HepG2 (cell line): ENCODE data around the gene NR1H2. TPM values are rescaled to one million over a fixed set of nuclear protein-coding genes. Genes with fewer than 3 reads are reported as not detected.

ENCODE experiments used
- FOSL2 ChIP-seq: sonication (generic); formaldehyde crosslinking; IDR thresholded peaks from 2 replicates; pipeline ENCODE4 v1.4.0; 2020; ENCODE audit warnings: missing genetic modification reagents
- GABPB1 ChIP-seq: IDR thresholded peaks from 2 replicates; pipeline ENCODE4 v1.6.1; 2016; ENCODE audit warnings: mild to moderate bottlenecking, missing genetic modification reagents, moderate library complexity, missing compliant biosample characterization
- HNF4A ChIP-seq: sonication (generic); formaldehyde crosslinking; IDR thresholded peaks from 2 replicates; pipeline ENCODE4 v1.4.0; 2020; ENCODE audit warnings: missing genetic modification reagents
- PHF20 ChIP-seq: sonication (generic); formaldehyde crosslinking; IDR thresholded peaks from 2 replicates; pipeline ENCODE4 v1.5.0; 2020; ENCODE audit warnings: mild to moderate bottlenecking, missing genetic modification reagents
- PHF21A ChIP-seq: sonication (generic); formaldehyde crosslinking; IDR thresholded peaks from 2 replicates; pipeline ENCODE4 v1.5.0; 2020; ENCODE audit warnings: mild to moderate bottlenecking, missing genetic modification reagents
- RXRB ChIP-seq: IDR thresholded peaks from 2 replicates; pipeline ENCODE4 v1.6.1; 2016; ENCODE audit warnings: borderline replicate concordance, missing genetic modification reagents, missing compliant biosample characterization
- SALL1 ChIP-seq: sonication (generic); formaldehyde crosslinking; IDR thresholded peaks from 2 replicates; pipeline ENCODE4 v1.8.0; 2022; ENCODE audit warnings: mild to moderate bottlenecking, missing genetic modification reagents
- SOX5 ChIP-seq: IDR thresholded peaks from 2 replicates; pipeline ENCODE4 v1.6.1; 2016; ENCODE audit warnings: borderline replicate concordance
- SPEN ChIP-seq: sonication (generic); formaldehyde crosslinking; IDR thresholded peaks from 2 replicates; pipeline ENCODE4 v1.5.1; 2020; ENCODE audit warnings: low read depth, mild to moderate bottlenecking, missing genetic modification reagents
- THAP11 ChIP-seq: IDR thresholded peaks from 2 replicates; pipeline ENCODE4 v1.6.1; 2016; ENCODE audit warnings: missing biosample characterization, missing genetic modification reagents
- ZBTB38 ChIP-seq: sonication (generic); formaldehyde crosslinking; IDR thresholded peaks from 2 replicates; pipeline ENCODE4 v1.5.1; 2020; ENCODE audit warnings: mild to moderate bottlenecking, missing genetic modification reagents
- ZFX ChIP-seq: sonication (generic); formaldehyde crosslinking; IDR thresholded peaks from 2 replicates; pipeline ENCODE4 v1.4.0; 2020; ENCODE audit warnings: mild to moderate bottlenecking, low read depth, missing genetic modification reagents, moderate library complexity
- ZNF382 ChIP-seq: sonication (generic); formaldehyde crosslinking; IDR thresholded peaks from 2 replicates; pipeline ENCODE4 v1.5.0; 2020; ENCODE audit warnings: missing genetic modification reagents, mild to moderate bottlenecking, borderline replicate concordance
- ZNF574 ChIP-seq: sonication (generic); formaldehyde crosslinking; IDR thresholded peaks from 2 replicates; pipeline ENCODE4 v1.4.0; 2020; ENCODE audit warnings: missing genetic modification reagents
- ZNF646 ChIP-seq: sonication (generic); formaldehyde crosslinking; IDR thresholded peaks from 2 replicates; pipeline ENCODE4 v1.9.0; 2021; ENCODE audit warnings: mild to moderate bottlenecking, missing genetic modification reagents
- ZNF687 ChIP-seq: sonication (generic); formaldehyde crosslinking; IDR thresholded peaks from 2 replicates; pipeline ENCODE4 v1.5.1; 2020; ENCODE audit warnings: mild to moderate bottlenecking, missing genetic modification reagents, moderate library complexity
- polyA plus RNA-seq, 8 experiments: library from polyadenylated mRNA; depleted of rRNA in 3 of 8; stranded (reverse) in 7 of 8; unstranded in 1 of 8; fragments of >200 nt; fragmentation: Illumina TruSeq in 4 of 8; extraction: Trizol in 4 of 8; gene quantifications; 2 replicates each; pipeline versions ENCODE4 v1.2.1 to v1.2.3, GENCODE V29; 2011 to 2016; ENCODE audit warnings: low read depth in 4 of 8, missing spikeins in 1 of 8, mixed read lengths in 1 of 8; ENCODE audit not compliant: insufficient read depth in 1 of 8
- total RNA-seq, 5 experiments: library from RNA; depleted of rRNA; stranded (reverse); fragments of >200 nt; fragmentation: Illumina TruSeq; extraction: Trizol; gene quantifications; 2 replicates each; pipeline ENCODE4 v1.2.3, GENCODE V29; 2016; ENCODE audit warnings: low read depth in 1 of 5

NR1H2 gene
- total and polyA plus RNA-seq, 2 of the 13 experiments (the other 11 are each of a cell fraction or from before 2014, with no cell fraction given) = 10.3 to 13.5 TPM

GRCh38 chr19:50349277-50350057, 26.8 kb upstream of the NR1H2 start (continued):
- TF ChIP-seq SPEN (CRISPR knock-in tag) = 0 out of 2 replicates have a peak, but pooled peaks have one; percentile 30
- 0 out of 2 replicates have a peak, but pooled peaks have one; percentile 23 for TF ChIP-seq ZNF646 (CRISPR knock-in tag)
- TF ChIP-seq SALL1 (CRISPR knock-in tag) = peak; percentile 60
- peak; percentile 40 for TF ChIP-seq GABPB1
- TF ChIP-seq THAP11 (CRISPR knock-in tag) = no peak
- peak; percentile 53; the same call in 1 of the 2 replicates for TF ChIP-seq RXRB
- peak; percentile 60; the same call in 1 of the 2 replicates for TF ChIP-seq PHF21A (CRISPR knock-in tag)
- TF ChIP-seq ZNF382 (CRISPR knock-in tag) = no peak
- TF ChIP-seq ZBTB38 (CRISPR knock-in tag) = peak; percentile 76
- peak; percentile 54; the same call in 1 of the 2 replicates for TF ChIP-seq SOX5 (CRISPR knock-in tag)
- TF ChIP-seq PHF20 (CRISPR knock-in tag) = peak; percentile 56
- TF ChIP-seq FOSL2 = 0 out of 2 replicates have a peak, but pooled peaks have one; percentile 4
- TF ChIP-seq ZNF574 (CRISPR knock-in tag) = peak; percentile 53
- peak; percentile 78 for TF ChIP-seq HNF4A (CRISPR knock-in tag)
- peak; percentile 88 for TF ChIP-seq ZFX (CRISPR knock-in tag)
- peak; percentile 81 for TF ChIP-seq ZNF687 (CRISPR knock-in tag)
